ENCODE data around the gene CCDC194.

CCDC194 gene

DNA sequence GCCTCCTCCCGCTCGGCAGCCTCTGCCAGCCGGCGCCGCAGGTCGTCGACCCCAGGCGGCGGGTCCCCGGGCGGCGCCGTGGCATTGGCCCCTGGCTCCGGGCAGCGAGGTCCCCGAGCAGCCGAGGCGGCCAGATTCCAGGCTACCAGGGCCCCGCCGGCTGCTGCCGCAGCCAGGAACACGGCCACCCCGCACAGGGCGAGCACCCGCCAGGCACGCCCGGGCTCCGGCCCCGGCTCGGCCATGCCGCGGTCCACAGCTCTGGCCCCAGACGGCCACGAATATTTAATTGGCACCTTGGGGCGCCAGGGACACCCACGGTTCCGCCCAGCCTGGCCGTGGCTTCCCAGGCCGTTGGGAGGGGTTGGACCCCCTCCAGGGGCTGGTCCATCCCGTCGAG lies at the start of gene CCDC194:
TSS of gene CCDC194 (minus strand) at position 283 of the 400 bp plus-strand sequence. CDS start at position 245, 38 bp downstream.
- Histone ChIP-seq H3K27me3 (ENCODE audit: control insufficient read depth, insufficient read depth, low read length) (peaks cover 5% of the 10 kb centered on the region; the same call in 1 of the 2 replicates), H3K4me1 (ENCODE audit: control insufficient read depth, insufficient read depth, low read length) (0 out of 2 replicates have a peak, but pooled peaks cover 5% of the 10 kb centered on the region), H3K36me3 (ENCODE audit: control insufficient read depth, insufficient read depth, low read length) (no peaks in the 10 kb centered on the region), H3K9ac (ENCODE audit: low read depth, low read length) (no peak within 1 kb of the TSS), H3K4me3 (ENCODE audit: low read depth, low read length) (no peak within 1 kb of the TSS), H3K9me3 (ENCODE audit: control insufficient read depth, insufficient read depth, low read length) (no peaks in the 10 kb centered on the region), H3K27ac (ENCODE audit: low read depth, low read length) (no peak within 1 kb of the TSS)

- Histone ChIP-seq H3K4me1 (ENCODE audit: control insufficient read depth, insufficient read depth, low read length) (no peaks in the 10 kb centered on the region), H3K27me3 (ENCODE audit: control insufficient read depth, insufficient read depth, low read length) (peaks cover 4% of the 10 kb centered on the region), H3K9ac (ENCODE audit: low read depth, low read length) (no peak overlapping the region), H3K36me3 (ENCODE audit: control insufficient read depth, insufficient read depth, low read length) (no peaks in the 10 kb centered on the region), H3K27ac (ENCODE audit: low read depth, low read length) (no peak overlapping the region), H3K9me3 (ENCODE audit: control insufficient read depth, insufficient read depth, low read length) (no peaks in the 10 kb centered on the region), H3K4me3 (ENCODE audit: low read depth, low read length) (no peak overlapping the region)
These were observed 47.4 kb upstream of the CCDC194 start for GRCh38 chr19:17441241-17442021.

- no peak overlapping the region for H3K4me3 ChIP-seq (ENCODE audit: low read depth, low read length)
- no peaks in the 10 kb centered on the region for H3K4me1 ChIP-seq (ENCODE audit: control insufficient read depth, insufficient read depth, low read length)
- no peaks in the 10 kb centered on the region for H3K9me3 ChIP-seq (ENCODE audit: control insufficient read depth, insufficient read depth, low read length)
- no peaks in the 10 kb centered on the region for H3K27me3 ChIP-seq (ENCODE audit: control insufficient read depth, insufficient read depth, low read length)
- no peak overlapping the region for H3K27ac ChIP-seq (ENCODE audit: low read depth, low read length)
- no peak overlapping the region for H3K9ac ChIP-seq (ENCODE audit: low read depth, low read length)
- no peaks in the 10 kb centered on the region for H3K36me3 ChIP-seq (ENCODE audit: control insufficient read depth, insufficient read depth, low read length)
These were observed 42.9 kb upstream of the CCDC194 start for GRCh38 chr19:17436874-17437267.

DNA sequence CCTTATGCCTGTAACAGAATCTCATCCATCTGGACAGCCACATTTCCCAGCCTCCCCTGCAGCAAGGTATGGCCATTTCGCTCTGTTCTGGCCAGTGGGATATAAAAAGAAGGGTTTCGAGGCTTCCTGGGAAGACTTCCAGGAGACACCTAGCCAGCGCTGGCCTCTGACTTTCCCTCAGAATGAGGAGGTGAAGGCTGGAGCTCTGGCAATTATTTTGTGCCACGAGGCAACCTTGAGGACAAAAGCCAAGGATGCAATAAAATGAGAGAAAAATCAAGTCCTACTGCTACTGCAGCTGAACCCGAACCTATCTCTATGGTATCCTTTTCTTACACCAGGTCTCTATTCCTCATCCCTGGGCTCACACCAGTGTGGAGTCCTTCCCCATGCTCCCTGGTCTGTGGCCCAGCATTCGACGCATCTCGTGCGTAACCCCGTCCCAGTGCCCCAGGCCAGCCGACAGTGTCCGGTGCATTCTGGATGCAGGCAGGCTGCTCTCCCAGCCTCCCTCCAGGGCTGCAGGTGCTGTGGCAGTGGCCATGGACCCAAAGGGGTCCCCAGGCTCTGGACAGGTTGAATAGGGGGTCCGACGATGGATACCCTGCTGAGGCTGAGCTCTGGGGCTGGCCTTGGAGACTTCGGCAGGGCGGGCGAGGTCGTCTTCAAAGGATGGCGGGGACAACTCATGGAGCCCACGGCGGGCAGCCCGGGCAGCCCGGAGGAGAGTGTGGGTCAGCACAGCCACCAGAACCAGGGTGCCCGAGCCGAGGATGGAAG lies 42.3 kb upstream of the CCDC194 start:
- Histone ChIP-seq H3K9ac (ENCODE audit: low read depth, low read length) (no peak overlapping the region), H3K27ac (ENCODE audit: low read depth, low read length) (no peak overlapping the region), H3K4me1 (ENCODE audit: control insufficient read depth, insufficient read depth, low read length) (no peaks in the 10 kb centered on the region), H3K4me3 (ENCODE audit: low read depth, low read length) (no peak overlapping the region), H3K9me3 (ENCODE audit: control insufficient read depth, insufficient read depth, low read length) (no peaks in the 10 kb centered on the region), H3K27me3 (ENCODE audit: control insufficient read depth, insufficient read depth, low read length) (no peaks in the 10 kb centered on the region), H3K36me3 (ENCODE audit: control insufficient read depth, insufficient read depth, low read length) (no peaks in the 10 kb centered on the region)

GRCh38 chr19:17435218-17435617 lies 41.2 kb upstream of the CCDC194 start:
- Histone ChIP-seq H3K9me3 (ENCODE audit: control insufficient read depth, insufficient read depth, low read length) (no peaks in the 10 kb centered on the region), H3K27ac (ENCODE audit: low read depth, low read length) (no peak overlapping the region), H3K4me3 (ENCODE audit: low read depth, low read length) (no peak overlapping the region), H3K4me1 (ENCODE audit: control insufficient read depth, insufficient read depth, low read length) (no peaks in the 10 kb centered on the region), H3K36me3 (ENCODE audit: control insufficient read depth, insufficient read depth, low read length) (no peaks in the 10 kb centered on the region), H3K27me3 (ENCODE audit: control insufficient read depth, insufficient read depth, low read length) (no peaks in the 10 kb centered on the region), H3K9ac (ENCODE audit: low read depth, low read length) (no peak overlapping the region)

- Histone ChIP-seq H3K9me3 (ENCODE audit: control insufficient read depth, insufficient read depth, low read length) (no peaks in the 10 kb centered on the region), H3K4me1 (ENCODE audit: control insufficient read depth, insufficient read depth, low read length) (no peaks in the 10 kb centered on the region), H3K27me3 (ENCODE audit: control insufficient read depth, insufficient read depth, low read length) (no peaks in the 10 kb centered on the region), H3K9ac (ENCODE audit: low read depth, low read length) (no peak overlapping the region), H3K27ac (ENCODE audit: low read depth, low read length) (no peak overlapping the region), H3K36me3 (ENCODE audit: control insufficient read depth, insufficient read depth, low read length) (no peaks in the 10 kb centered on the region), H3K4me3 (ENCODE audit: low read depth, low read length) (no peak overlapping the region)
These were observed 37.4 kb upstream of the CCDC194 start for GRCh38 chr19:17431417-17431816.

DNA sequence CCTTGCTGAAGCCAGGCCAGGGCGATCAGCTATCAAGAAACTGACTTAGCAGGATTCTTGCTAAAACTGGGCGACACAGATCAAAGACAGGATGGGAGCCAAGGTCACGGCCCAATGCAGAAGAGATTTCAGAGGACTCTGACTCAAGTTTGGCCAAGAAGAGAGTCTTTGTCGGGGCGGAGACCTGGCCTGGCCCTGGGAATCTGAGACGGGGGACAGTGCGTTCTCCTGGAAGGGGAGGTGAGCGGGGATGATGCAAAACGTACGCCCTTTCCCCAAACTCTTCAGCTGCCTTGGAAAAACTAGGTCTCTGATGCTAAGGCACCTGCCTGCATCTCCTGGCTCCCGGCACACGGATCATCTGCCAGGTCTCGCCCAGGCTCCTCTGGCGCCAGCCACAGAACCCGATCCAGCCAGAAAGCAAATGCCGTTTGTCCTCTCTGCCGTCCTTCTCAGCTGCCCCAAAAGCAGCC lies 35.7 kb upstream of the CCDC194 start:
- no peaks in the 10 kb centered on the region for H3K36me3 ChIP-seq (ENCODE audit: control insufficient read depth, insufficient read depth, low read length)
- peaks cover under 1% of the 10 kb centered on the region; the same call in 1 of the 2 replicates for H3K4me1 ChIP-seq (ENCODE audit: control insufficient read depth, insufficient read depth, low read length)
- no peak overlapping the region for H3K4me3 ChIP-seq (ENCODE audit: low read depth, low read length)
- H3K27me3 ChIP-seq (ENCODE audit: control insufficient read depth, insufficient read depth, low read length), result no peaks in the 10 kb centered on the region
- H3K9me3 ChIP-seq (ENCODE audit: control insufficient read depth, insufficient read depth, low read length), result no peaks in the 10 kb centered on the region
- no peak overlapping the region for H3K27ac ChIP-seq (ENCODE audit: low read depth, low read length)
- H3K9ac ChIP-seq (ENCODE audit: low read depth, low read length), result no peak overlapping the region

DNA sequence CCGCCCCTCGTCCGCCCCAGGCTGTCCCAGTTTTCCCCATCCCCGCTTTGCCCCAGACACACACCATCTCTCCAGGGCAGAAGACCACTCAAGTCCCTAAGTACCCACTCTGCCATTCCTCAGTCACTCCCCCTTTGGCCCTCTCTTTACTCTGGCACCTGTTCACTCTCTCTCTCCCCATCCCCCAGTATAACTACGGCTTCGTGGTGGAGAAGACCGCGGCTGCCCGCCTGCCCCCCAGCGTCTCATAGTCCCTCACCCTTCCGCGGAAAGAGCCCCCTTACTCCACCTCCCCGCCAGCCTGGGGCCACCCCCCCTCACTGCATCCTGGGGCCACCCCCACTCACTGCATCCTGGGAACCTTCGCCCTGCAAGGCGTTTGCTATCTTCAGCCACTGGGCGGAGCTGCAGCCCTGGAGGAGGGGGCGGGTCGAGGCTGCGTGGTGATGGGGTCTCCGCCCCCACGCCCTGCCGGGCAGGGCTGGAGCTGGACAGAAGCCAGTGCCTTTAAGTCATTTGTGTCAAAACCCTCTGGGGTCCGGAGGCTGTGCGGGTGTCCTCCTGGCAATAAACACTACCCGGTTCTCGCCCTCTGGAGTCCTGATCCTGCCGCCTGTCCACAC lies 30.9 kb upstream of the CCDC194 start:
- Histone ChIP-seq H3K4me3 (ENCODE audit: low read depth, low read length) (peak overlapping the region; percentile 58), H3K9ac (ENCODE audit: low read depth, low read length) (no peak overlapping the region), H3K27me3 (ENCODE audit: control insufficient read depth, insufficient read depth, low read length) (no peaks in the 10 kb centered on the region), H3K4me1 (ENCODE audit: control insufficient read depth, insufficient read depth, low read length) (peaks cover 7% of the 10 kb centered on the region; the same call in 1 of the 2 replicates), H3K27ac (ENCODE audit: low read depth, low read length) (no peak overlapping the region), H3K9me3 (ENCODE audit: control insufficient read depth, insufficient read depth, low read length) (no peaks in the 10 kb centered on the region), H3K36me3 (ENCODE audit: control insufficient read depth, insufficient read depth, low read length) (0 out of 2 replicates have a peak, but pooled peaks cover 5% of the 10 kb centered on the region)

DNA sequence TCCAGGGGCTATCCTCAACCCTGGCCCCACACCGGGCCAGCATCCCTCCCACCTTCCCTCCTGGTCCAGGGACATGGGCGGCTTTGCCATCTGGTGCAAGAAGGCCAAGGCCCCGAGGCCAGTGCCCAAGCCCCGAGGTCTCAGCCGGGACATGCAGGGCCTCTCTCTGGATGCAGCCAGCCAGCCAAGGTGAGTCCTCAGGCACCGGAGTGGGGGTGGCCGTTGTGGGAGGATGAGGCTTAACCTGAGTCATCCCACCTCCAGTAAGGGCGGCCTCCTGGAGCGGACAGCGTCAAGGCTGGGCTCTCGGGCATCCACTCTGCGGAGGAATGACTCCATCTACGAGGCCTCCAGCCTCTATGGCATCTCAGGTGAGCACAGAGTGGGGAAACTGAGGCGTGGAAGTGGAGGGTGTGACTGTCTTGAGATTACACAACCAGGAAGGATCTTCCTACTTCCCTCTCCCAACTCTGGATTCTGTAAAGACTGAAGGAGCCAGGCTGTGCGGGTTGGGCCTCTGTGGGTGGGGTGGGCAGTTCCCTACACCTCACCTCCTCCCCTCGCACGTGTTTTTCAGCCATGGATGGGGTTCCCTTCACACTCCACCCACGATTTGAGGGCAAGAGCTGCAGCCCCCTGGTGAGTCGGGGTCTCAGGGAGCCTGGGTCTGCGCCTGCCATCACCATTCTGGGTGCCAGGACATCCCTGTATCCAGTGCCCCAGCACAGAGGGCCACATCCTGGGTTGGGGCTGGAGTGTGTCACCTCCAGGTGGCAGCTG lies 29.6 kb upstream of the CCDC194 start:
- Histone ChIP-seq H3K9me3 (ENCODE audit: control insufficient read depth, insufficient read depth, low read length) (no peaks in the 10 kb centered on the region), H3K27me3 (ENCODE audit: control insufficient read depth, insufficient read depth, low read length) (no peaks in the 10 kb centered on the region), H3K4me1 (ENCODE audit: control insufficient read depth, insufficient read depth, low read length) (peaks cover 13% of the 10 kb centered on the region; the same call in 1 of the 2 replicates), H3K9ac (ENCODE audit: low read depth, low read length) (no peak overlapping the region), H3K36me3 (ENCODE audit: control insufficient read depth, insufficient read depth, low read length) (0 out of 2 replicates have a peak, but pooled peaks cover 5% of the 10 kb centered on the region), H3K4me3 (ENCODE audit: low read depth, low read length) (no peak overlapping the region), H3K27ac (ENCODE audit: low read depth, low read length) (no peak overlapping the region)

- Histone ChIP-seq H3K27ac (ENCODE audit: low read depth, low read length) (no peak overlapping the region), H3K27me3 (ENCODE audit: control insufficient read depth, insufficient read depth, low read length) (peaks cover under 1% of the 10 kb centered on the region), H3K4me3 (ENCODE audit: low read depth, low read length) (no peak overlapping the region), H3K9me3 (ENCODE audit: control insufficient read depth, insufficient read depth, low read length) (no peaks in the 10 kb centered on the region), H3K36me3 (ENCODE audit: control insufficient read depth, insufficient read depth, low read length) (0 out of 2 replicates have a peak, but pooled peaks cover 5% of the 10 kb centered on the region), H3K4me1 (ENCODE audit: control insufficient read depth, insufficient read depth, low read length) (peaks cover 13% of the 10 kb centered on the region; the same call in 1 of the 2 replicates), H3K9ac (ENCODE audit: low read depth, low read length) (no peak overlapping the region)
These were observed 27.9 kb upstream of the CCDC194 start for GRCh38 chr19:17421942-17422341.
